Esophagus squamous epithelium (tissue), 5 donors: Measurements from ENCODE around the gene ZBTB48. TPM values are rescaled to one million over a fixed set of nuclear protein-coding genes. Genes with fewer than 3 reads are reported as not detected.

Experiments used
- DNase-seq: peaks from one replicate; lab custom pipeline; 2025; lab: John Stamatoyannopoulos, UW
- H3K27ac ChIP-seq, 4 donors: fragments of 200-600 bp; sonication (generic); one replicate each; pipeline ENCODE4 v1.5.1; 2016 to 2019; ENCODE audit warnings: mild to moderate bottlenecking in 1 of 4
- H3K27me3 ChIP-seq, 4 donors: fragments of 200-600 bp; sonication (generic); 1 replicate in 3 of 4; 2 replicates in 1 of 4; pipeline versions ENCODE4 v1.5.1 to v1.6.0; 2017 to 2021; ENCODE audit warnings: antibody characterized with exemption in 1 of 4
- H3K36me3 ChIP-seq, 3 donors: fragments of 200-600 bp; sonication (generic); one replicate each; pipeline ENCODE4 v1.5.1; 2016 to 2019
- H3K4me1 ChIP-seq, 3 donors: fragments of 200-600 bp; sonication (generic); one replicate each; pipeline ENCODE4 v1.5.1; 2017 to 2019
- H3K4me3 ChIP-seq, 4 donors: fragments of 200-600 bp; sonication (generic); 1 replicate in 3 of 4; 2 replicates in 1 of 4; pipeline ENCODE4 v1.5.1; 2016 to 2019; ENCODE audit warnings: mild to moderate bottlenecking in 2 of 4, moderate library complexity in 1 of 4
- H3K9me3 ChIP-seq, 3 donors: fragments of 200-600 bp; sonication (generic); one replicate each; pipeline ENCODE4 v1.5.1; 2016 to 2019
- CTCF ChIP-seq, 6 experiments: fragments of 450-650 bp in 4 of 6; fragments of 200-600 bp in 2 of 6; sonication (generic) in 2 of 6; IDR thresholded peaks; one replicate each; pipeline ENCODE4 v1.5.1; 2016 to 2019; ENCODE audit warnings: antibody characterized with exemption in 6 of 6, mild to moderate bottlenecking in 4 of 6, moderate library complexity in 4 of 6
- POLR2A ChIP-seq, 4 donors: fragments of 450-650 bp; IDR thresholded peaks; one replicate each; pipeline ENCODE4 v1.6.1; 2017; ENCODE audit warnings: antibody characterized with exemption in 4 of 4, mild to moderate bottlenecking in 4 of 4, moderate library complexity in 3 of 4
- WGBS, 2 donors: methylation state at CpG; one replicate each; pipeline ENCODE4 v1.1.5; 2018; 5-methylcytosine and 5-hydroxymethylcytosine counted together
- intact Hi-C: fragments of 100-400 bp; cut with DNase I; formaldehyde crosslinking; loops from one replicate; pipeline ENCODE4 v1.15.0; 2022
- total RNA-seq, 4 donors: library from RNA; depleted of rRNA; stranded (reverse); fragments of >200 nt; gene quantifications; one replicate each; pipeline ENCODE4 v1.1.0, GENCODE V29; 2016
- donor health status: DM: yes; HTN: yes; CAD: no.

The ZBTB48 gene
- total RNA-seq, 4 donors from 2014 or later: 7.2 to 26.0 (median 16.0) TPM

- intact Hi-C loops: loop anchor here (10.0 kb wide), 1 partner anchor 69 kb away; the partner anchor contains the start of genes NOL9 and TAS1R1
- Histone ChIP-seq H3K9me3 (no peaks in the 10 kb centered on the region), H3K27ac (peak overlapping the region in 1 of 4 donors; percentile 85), H3K4me1 (peaks cover 11 to 36% (median 13%) of the 10 kb centered on the region in 3 donors), H3K4me3 (no peak overlapping the region), H3K36me3 (peaks cover 0 to 76% (median 32%) of the 10 kb centered on the region in 3 donors), H3K27me3 (no peaks in the 10 kb centered on the region)
- WGBS, 2 donors: 69 to 72% methylated on average over 14 of the region's 14 CpGs
- no peak for TF ChIP-seq POLR2A (IDR thresholded peaks at IDR 0.05)
- TF ChIP-seq CTCF (IDR thresholded peaks at IDR 0.05): no peak
- no peak for DNase-seq
Observed at GRCh38 chr1:6623269-6623965, 43.6 kb downstream of the ZBTB48 start.

- intact Hi-C loops: loop anchor here (10.0 kb wide), 1 partner anchor 70 kb away; the partner anchor contains the start of genes NOL9 and TAS1R1
- Histone ChIP-seq H3K9me3 (no peaks in the 10 kb centered on the region), H3K27me3 (no peaks in the 10 kb centered on the region), H3K4me3 (peak within 1 kb of the TSS; percentile 66 to 95 (median 74)), H3K4me1 (peaks cover 11 to 36% (median 13%) of the 10 kb centered on the region in 3 donors), H3K27ac (peak within 1 kb of the TSS; percentile 85 to 95 (median 91)), H3K36me3 (peaks cover 7 to 76% (median 26%) of the 10 kb centered on the region in 3 donors)
- TF ChIP-seq POLR2A (IDR thresholded peaks at IDR 0.05): peak in 1 of 4 donors; percentile 40
- TF ChIP-seq CTCF (IDR thresholded peaks at IDR 0.05): no peak
- peak; percentile 47 for DNase-seq
- 0 to 5% methylated on average over 1 to 19 of the region's 73 CpGs for WGBS, 2 donors
Observed at GRCh38 chr1:6624710-6625583, 45.2 kb downstream of the ZBTB48 start, which contains the start of gene THAP3. THAP3 (plus strand) TSS chr1:6624868; CDS start chr1:6625219, 351 bp downstream.

- intact Hi-C loops: loop anchor here (10.0 kb wide), 1 partner anchor 71 kb away; the partner anchor contains the start of genes NOL9 and TAS1R1
- Histone ChIP-seq H3K36me3 (peaks cover 10 to 76% (median 23%) of the 10 kb centered on the region in 3 donors), H3K27ac (peak overlapping the region; percentile 85 to 95 (median 91)), H3K4me1 (peaks cover 11 to 36% (median 13%) of the 10 kb centered on the region in 3 donors), H3K4me3 (peak overlapping the region; percentile 66 to 95 (median 74)), H3K27me3 (no peaks in the 10 kb centered on the region), H3K9me3 (no peaks in the 10 kb centered on the region)
- no peak for DNase-seq
- TF ChIP-seq POLR2A (IDR thresholded peaks at IDR 0.05): no peak
- no peak for TF ChIP-seq CTCF (IDR thresholded peaks at IDR 0.05)
- 0 to 2% methylated on average over 18 of the region's 32 CpGs for WGBS, 2 donors
Observed at GRCh38 chr1:6625584-6626149, 45.9 kb downstream of the ZBTB48 start.

- no peak for TF ChIP-seq POLR2A (IDR thresholded peaks at IDR 0.05)
- no peak for TF ChIP-seq CTCF (IDR thresholded peaks at IDR 0.05)
- 91 to 95% methylated on average over 5 to 9 of the region's 9 CpGs for WGBS, 2 donors
Observed at GRCh38 chr1:6627031-6627430, 47.2 kb downstream of the ZBTB48 start.

More at GRCh38 chr1:6627031-6627430, 47.2 kb downstream of the ZBTB48 start:
- Histone ChIP-seq H3K36me3 (peaks cover 10 to 76% (median 16%) of the 10 kb centered on the region in 3 donors), H3K27me3 (no peaks in the 10 kb centered on the region), H3K27ac (no peak overlapping the region), H3K9me3 (no peaks in the 10 kb centered on the region), H3K4me3 (no peak overlapping the region), H3K4me1 (peaks cover 11 to 36% (median 13%) of the 10 kb centered on the region in 3 donors)
- DNase-seq: no peak
- intact Hi-C loops: loop anchor here (10.0 kb wide), 1 partner anchor 72 kb away; the partner anchor contains the start of genes NOL9 and TAS1R1
